ENCODE data around the gene GNAI3.

GNAI3 gene

GRCh38 chr1:109622895-109623294, 74.5 kb downstream of the GNAI3 start:
- peak; percentile 21 for DNase-seq
- H3K4me1 Mint-ChIP-seq, result peaks cover 62% of the 10 kb centered on the region
- peaks cover 23% of the 10 kb centered on the region for H3K36me3 Mint-ChIP-seq
- CTCF ChIA-PET, result interaction anchor here (3.7 kb wide), 1 partner anchor 18 kb away, joined by 34 read pairs; no protein-coding TSS in a partner anchor
- H3K4me3 Mint-ChIP-seq, result peak overlapping the region; percentile 96
- no peaks in the 10 kb centered on the region for H3K27me3 Mint-ChIP-seq
- H3K27ac Mint-ChIP-seq, result no peak overlapping the region
- H3K9me3 Mint-ChIP-seq, result no peaks in the 10 kb centered on the region

- DNase-seq, result peak; percentile 24
- Mint-ChIP-seq H3K36me3 (peaks cover 27% of the 10 kb centered on the region), H3K4me3 (peak overlapping the region; percentile 65), H3K27ac (peak overlapping the region; percentile 85), H3K4me1 (peaks cover 58% of the 10 kb centered on the region), H3K27me3 (no peaks in the 10 kb centered on the region), H3K9me3 (no peaks in the 10 kb centered on the region)
- CTCF ChIA-PET, result interaction anchor here (0.7 to 3.7 kb wide), 7 partner anchors 17 to 361 kb away, joined by 3 to 34 read pairs (median 4); partner anchors contain the start of genes AHCYL1 and GNAI3
Observed at GRCh38 chr1:109623601-109624161, 75.3 kb downstream of the GNAI3 start.

- Mint-ChIP-seq H3K9me3 (no peaks in the 10 kb centered on the region), H3K4me3 (peak overlapping the region; percentile 52), H3K36me3 (peaks cover 30% of the 10 kb centered on the region), H3K27me3 (no peaks in the 10 kb centered on the region), H3K27ac (peak overlapping the region; percentile 80), H3K4me1 (peaks cover 51% of the 10 kb centered on the region)
- CTCF ChIA-PET, result interaction anchor here (0.7 to 3.7 kb wide), 7 partner anchors 16 to 360 kb away, joined by 3 to 34 read pairs (median 4); partner anchors contain the start of genes AHCYL1 and GNAI3
- DNase-seq, result peak; percentile 56
Observed at GRCh38 chr1:109624201-109625010, 76.0 kb downstream of the GNAI3 start.

- DNase-seq, result no peak
- Mint-ChIP-seq H3K4me3 (no peak overlapping the region), H3K9me3 (no peaks in the 10 kb centered on the region), H3K4me1 (peaks cover 49% of the 10 kb centered on the region), H3K36me3 (peaks cover 37% of the 10 kb centered on the region), H3K27ac (no peak overlapping the region), H3K27me3 (no peaks in the 10 kb centered on the region)
- CTCF ChIA-PET, result interaction anchor here (0.6 to 3.7 kb wide), 4 partner anchors 15 to 1590 kb away, joined by 3 to 34 read pairs (median 10); no protein-coding TSS in a partner anchor
Observed at GRCh38 chr1:109625176-109625575, 76.8 kb downstream of the GNAI3 start.

- Mint-ChIP-seq H3K4me1 (peaks cover 48% of the 10 kb centered on the region), H3K27ac (peak overlapping the region; percentile 24), H3K36me3 (peaks cover 37% of the 10 kb centered on the region), H3K27me3 (no peaks in the 10 kb centered on the region), H3K9me3 (no peaks in the 10 kb centered on the region), H3K4me3 (no peak overlapping the region)
- CTCF ChIA-PET, result interaction anchor here (0.6 to 1.9 kb wide), 5 partner anchors 10 to 1589 kb away, joined by 3 to 12 read pairs (median 4); no protein-coding TSS in a partner anchor
- DNase-seq, result no peak
Observed at GRCh38 chr1:109625601-109626560, 77.5 kb downstream of the GNAI3 start.

GRCh38 chr1:109626682-109627408, 78.4 kb downstream of the GNAI3 start:
- Mint-ChIP-seq H3K27me3 (no peaks in the 10 kb centered on the region), H3K36me3 (peaks cover 41% of the 10 kb centered on the region), H3K4me1 (peaks cover 43% of the 10 kb centered on the region), H3K9me3 (no peaks in the 10 kb centered on the region), H3K27ac (no peak overlapping the region), H3K4me3 (no peak overlapping the region)
- no peak for DNase-seq
- CTCF ChIA-PET, result interaction anchor here (1.3 to 8.3 kb wide), 4 partner anchors 13 to 358 kb away, joined by 3 to 103 read pairs (median 4); partner anchors contain the start of genes AHCYL1 and GPR61

- Mint-ChIP-seq H3K9me3 (no peaks in the 10 kb centered on the region), H3K4me1 (peaks cover 33% of the 10 kb centered on the region), H3K27me3 (no peaks in the 10 kb centered on the region), H3K36me3 (peaks cover 41% of the 10 kb centered on the region), H3K4me3 (no peak overlapping the region), H3K27ac (no peak overlapping the region)
- no peak for DNase-seq
- CTCF ChIA-PET, result interaction anchor here (1.4 to 8.3 kb wide), 4 partner anchors 12 to 357 kb away, joined by 3 to 103 read pairs (median 22); partner anchors contain the start of genes AHCYL1 and GPR61
Observed at GRCh38 chr1:109627692-109628399, 79.4 kb downstream of the GNAI3 start.

GRCh38 chr1:109628540-109629321, 80.3 kb downstream of the GNAI3 start:
- DNase-seq, result no peak
- H3K27ac Mint-ChIP-seq, result no peak overlapping the region
- H3K4me3 Mint-ChIP-seq, result no peak overlapping the region

GRCh38 chr1:109629372-109630030, 81.1 kb downstream of the GNAI3 start:
- Mint-ChIP-seq H3K27ac (no peak overlapping the region), H3K4me3 (no peak overlapping the region), H3K36me3 (peaks cover 38% of the 10 kb centered on the region), H3K27me3 (no peaks in the 10 kb centered on the region), H3K9me3 (no peaks in the 10 kb centered on the region), H3K4me1 (peaks cover 21% of the 10 kb centered on the region)
- CTCF ChIA-PET, result interaction anchor here (1.0 to 8.3 kb wide), 8 partner anchors 7 to 94 kb away, joined by 3 to 103 read pairs (median 5); partner anchors contain the start of genes GNAI3 and GPR61
- DNase-seq, result no peak

More at GRCh38 chr1:109628540-109629321, 80.3 kb downstream of the GNAI3 start:
- H3K36me3 Mint-ChIP-seq, result peaks cover 39% of the 10 kb centered on the region
- peaks cover 24% of the 10 kb centered on the region for H3K4me1 Mint-ChIP-seq
- CTCF ChIA-PET, result interaction anchor here (1.2 to 8.3 kb wide), 4 partner anchors 11 to 94 kb away, joined by 3 to 103 read pairs (median 22); partner anchors contain the start of gene GPR61
- no peaks in the 10 kb centered on the region for H3K27me3 Mint-ChIP-seq
- H3K9me3 Mint-ChIP-seq, result no peaks in the 10 kb centered on the region

- Mint-ChIP-seq H3K27ac (no peak overlapping the region), H3K36me3 (peaks cover 38% of the 10 kb centered on the region), H3K9me3 (no peaks in the 10 kb centered on the region), H3K4me1 (peaks cover 22% of the 10 kb centered on the region), H3K4me3 (no peak overlapping the region), H3K27me3 (no peaks in the 10 kb centered on the region)
- CTCF ChIA-PET, result interaction anchor here (0.5 to 8.3 kb wide), 13 partner anchors 8 to 123 kb away, joined by 3 to 103 read pairs (median 4); partner anchors contain the start of genes GNAI3 and GPR61
- peak; percentile 52 for DNase-seq
Observed at GRCh38 chr1:109630081-109630897, 81.9 kb downstream of the GNAI3 start.

All from activated naive CD4-positive, alpha-beta T cell treated with anti-CD3 and anti-CD28 coated beads, Interleukin-2, amount 10 ng/mL, durations not matched to agents 7 days and 5 days (primary cell).